IMR-90 (cell line): ENCODE results near the gene ATP5ME. TPM values are rescaled to one million over a fixed set of nuclear protein-coding genes. Genes with fewer than 3 reads are reported as not detected.

Experiments
- ATAC-seq: fragments of 200-7000 bp; cut with Tn5 transposase; 2 replicates; pipeline ENCODE4 v1.9.1; 2020; ENCODE audit warnings: low read depth, mild to moderate bottlenecking, moderate library complexity
- BruUV-seq: library from RNA; stranded (reverse); fragments of 400-500 nt; replicated peaks from 2 replicates; lab custom pipeline; 2021; lab: Mats Ljungman, UMichigan
- CTCF ChIA-PET: fragments of 300-600 bp; formaldehyde crosslinking; extraction: SDS; loops from one replicate; lab custom pipeline; 2021; ENCODE audit warnings: antibody characterized with exemption; lab: Yijun Ruan, JAX
- POLR2A ChIA-PET: fragments of 300-600 bp; sonication (Branson Sonifier 250); formaldehyde crosslinking; loops from one replicate; lab custom pipeline; 2022; ENCODE audit warnings: antibody characterized with exemption; ENCODE audit not compliant: unreplicated experiment; lab: Charles Lee
- DNase-seq: peaks from one replicate; pipeline ENCODE4 v3.0.0; 2013
- H2AFZ ChIP-seq: replicated peaks from 2 replicates; pipeline ENCODE3; 2013; ENCODE audit warnings: low read length, mild to moderate bottlenecking; ENCODE audit not compliant: poor library complexity
- H2AK5ac ChIP-seq: 2 replicates; pipeline ENCODE4 v1.6.1; 2013; ENCODE audit warnings: low read depth, low read length, inconsistent platforms
- H2AK9ac ChIP-seq: replicated peaks from 2 replicates; pipeline ENCODE3; 2013; ENCODE audit warnings: mild to moderate bottlenecking, low read depth, low read length, moderate library complexity; ENCODE audit not compliant: poor library complexity
- H2BK120ac ChIP-seq: 2 replicates; pipeline ENCODE4 v1.6.1; 2013; ENCODE audit warnings: low read depth, low read length, inconsistent platforms
- H2BK15ac ChIP-seq: 3 replicates; pipeline ENCODE4 v1.6.1; 2013; ENCODE audit warnings: low read depth, low read length, inconsistent platforms
- H2BK20ac ChIP-seq: 2 replicates; pipeline ENCODE4 v1.6.1; 2013; ENCODE audit warnings: low read depth, mild to moderate bottlenecking, inconsistent platforms, low read length, moderate library complexity
- H2BK5ac ChIP-seq: 2 replicates; pipeline ENCODE4 v1.6.1; 2013; ENCODE audit warnings: mild to moderate bottlenecking, low read depth, low read length, inconsistent platforms; ENCODE audit not compliant: poor library complexity, severe bottlenecking
- H3K14ac ChIP-seq: replicated peaks from 2 replicates; pipeline ENCODE4 v1.6.1; 2013; ENCODE audit warnings: low read depth, low read length, inconsistent platforms
- H3K18ac ChIP-seq: 2 replicates; pipeline ENCODE4 v1.6.1; 2013; ENCODE audit warnings: low read depth, low read length, control low read depth
- H3K23ac ChIP-seq: 2 replicates; pipeline ENCODE4 v1.6.1; 2013; ENCODE audit warnings: low read depth, low read length, inconsistent platforms
- H3K27ac ChIP-seq: 2 replicates; pipeline ENCODE4 v1.5.1; 2013; ENCODE audit warnings: mild to moderate bottlenecking, control low read depth, low read length; ENCODE audit not compliant: insufficient read depth
- H3K27me3 ChIP-seq: 2 replicates; pipeline ENCODE4 v1.6.1; 2013; ENCODE audit warnings: low read length; ENCODE audit not compliant: control insufficient read depth, insufficient read depth
- H3K36me3 ChIP-seq: 2 replicates; pipeline ENCODE4 v1.6.1; 2013; ENCODE audit warnings: low read length, mixed read lengths; ENCODE audit not compliant: control insufficient read depth, insufficient read depth
- H3K4ac ChIP-seq: 2 replicates; pipeline ENCODE4 v1.6.1; 2013; ENCODE audit warnings: low read depth, low read length, inconsistent platforms
- H3K4me1 ChIP-seq: 2 replicates; pipeline ENCODE4 v1.6.1; 2013; ENCODE audit warnings: low read length, mixed read lengths; ENCODE audit not compliant: control insufficient read depth, insufficient read depth
- H3K4me2 ChIP-seq: 2 replicates; pipeline ENCODE4 v1.6.1; 2013; ENCODE audit warnings: low read depth, mild to moderate bottlenecking, control low read depth, low read length, moderate library complexity
- H3K4me3 ChIP-seq: 2 replicates; pipeline ENCODE4 v1.5.1; 2013; ENCODE audit warnings: low read depth, mild to moderate bottlenecking, control low read depth, low read length, moderate library complexity; ENCODE audit not compliant: insufficient read depth
- H3K56ac ChIP-seq: 2 replicates; pipeline ENCODE4 v1.6.1; 2013; ENCODE audit warnings: low read length, inconsistent platforms; ENCODE audit not compliant: insufficient read depth; ENCODE audit errors: extremely low read depth
- H3K79me1 ChIP-seq, 2 experiments: 2 replicates each; pipeline ENCODE4 v1.6.1; 2013; ENCODE audit warnings: low read length in 2 of 2, inconsistent platforms in 1 of 2, low read depth in 1 of 2
- H3K9ac ChIP-seq: 2 replicates; pipeline ENCODE4 v1.6.1; 2013; ENCODE audit warnings: low read depth, low read length, control low read depth
- H3K9me1 ChIP-seq: 2 replicates; pipeline ENCODE4 v1.6.1; 2013; ENCODE audit warnings: low read length, inconsistent platforms; ENCODE audit not compliant: insufficient read depth
- H3K9me3 ChIP-seq: 2 replicates; pipeline ENCODE4 v1.6.1; 2013; ENCODE audit warnings: low read length; ENCODE audit not compliant: control insufficient read depth, insufficient read depth
- H4K20me1 ChIP-seq: 2 replicates; pipeline ENCODE4 v1.6.1; 2013; ENCODE audit warnings: low read length, inconsistent platforms; ENCODE audit not compliant: insufficient read depth
- H4K5ac ChIP-seq: 2 replicates; pipeline ENCODE4 v1.6.1; 2013; ENCODE audit warnings: mild to moderate bottlenecking, low read depth, low read length, control low read depth
- H4K8ac ChIP-seq, 2 experiments: 2 replicates each; pipeline ENCODE4 v1.6.1; 2013; ENCODE audit warnings: low read depth in 2 of 2, low read length in 2 of 2, control low read depth in 1 of 2, inconsistent platforms in 1 of 2
- H4K91ac ChIP-seq: 2 replicates; pipeline ENCODE4 v1.6.1; 2013; ENCODE audit warnings: low read depth, low read length, inconsistent platforms; ENCODE audit not compliant: insufficient read depth
- BHLHE40 ChIP-seq: fragments of 150-350 bp; IDR thresholded peaks from 2 replicates; pipeline ENCODE4 v1.6.1; 2016; ENCODE audit warnings: mild to moderate bottlenecking, low read depth, low read length
- CEBPB ChIP-seq: IDR thresholded peaks from 2 replicates; pipeline ENCODE4 v1.6.1; 2012; ENCODE audit warnings: low read depth, low read length, improper control_type of control experiment
- MAZ ChIP-seq: IDR thresholded peaks from 2 replicates; pipeline ENCODE4 v1.6.1; 2012; ENCODE audit warnings: low read depth, mild to moderate bottlenecking, low read length, improper control_type of control experiment, moderate library complexity, borderline replicate concordance
- SMC3 ChIP-seq: fragments of 150-350 bp; IDR thresholded peaks from 2 replicates; pipeline ENCODE4 v1.6.1; 2016; ENCODE audit warnings: low read depth, mild to moderate bottlenecking, antibody characterized with exemption, low read length, moderate library complexity
- WGBS, 2 experiments: methylation state at CpG; one replicate each; pipeline versions ENCODE4 v1.1.5 to v1.1.7; 2013; ENCODE audit warnings: missing lambda C conversion rate in 2 of 2; ENCODE audit not compliant: insufficient read length in 1 of 2; ENCODE audit errors: extremely low coverage in 2 of 2; 5-methylcytosine and 5-hydroxymethylcytosine counted together
- dilution Hi-C: fragments of 300-500 bp; cut with HindIII; formaldehyde crosslinking; loops from one replicate; pipeline ENCODE4 v1.14.3; 2018; ENCODE audit warnings: low sequenced_read_pairs; ENCODE audit not compliant: unreplicated experiment
- in situ Hi-C: fragments of 300-500 bp; cut with MboI; formaldehyde crosslinking; loops from 3 replicates; pipeline ENCODE4 v1.14.3; 2019; ENCODE audit warnings: low sequenced_read_pairs, inconsistent platforms, mixed read lengths
- intact Hi-C: fragments of 100-400 bp; cut with micrococcal nuclease; formaldehyde crosslinking; loops from 2 replicates; pipeline ENCODE4 v1.10.0; 2022
- polyA plus RNA-seq, 3 experiments: library from polyadenylated mRNA; depleted of rRNA; stranded (reverse); fragments of >200 nt; gene quantifications; 2 replicates each; pipeline ENCODE4 v1.2.3, GENCODE V29; 2012; ENCODE audit warnings: low replicate concordance in 1 of 3
- total RNA-seq: library from RNA; depleted of rRNA; stranded (reverse); fragments of >200 nt; gene quantifications from 2 replicates; pipeline ENCODE4 v1.2.3, GENCODE V29; 2012

Gene ATP5ME
- total and polyA plus RNA-seq, 2 of the 4 experiments (the other 2 are of a cell fraction) = 39.3 to 603 TPM

DNA sequence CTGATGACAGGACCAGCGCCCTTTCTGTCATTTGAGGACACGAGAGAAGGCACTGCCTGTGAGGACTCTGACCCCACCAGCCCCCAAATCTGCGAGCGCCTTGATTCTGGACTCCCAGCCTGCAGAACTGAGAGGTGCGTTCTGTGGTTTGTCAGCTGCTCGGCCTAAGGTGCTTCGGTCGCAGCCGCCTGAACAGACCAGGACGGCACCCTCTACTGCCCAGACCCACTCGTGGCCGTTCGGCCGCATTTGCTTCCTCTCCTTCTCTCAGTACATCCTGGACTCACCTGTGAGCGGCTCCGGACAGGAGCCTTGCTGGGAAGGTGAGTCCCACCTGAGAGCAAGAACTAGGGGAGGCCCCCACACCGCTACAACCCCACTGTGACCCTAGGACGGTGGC lies 40.0 kb upstream of the ATP5ME start:
- no peak for DNase-seq
- ATAC-seq = no peak
- H2BK120ac ChIP-seq = no peak overlapping the region

More for the DNA sequence above, 40.0 kb upstream of the ATP5ME start:
- Histone ChIP-seq H2AK5ac (no peak overlapping the region), H4K91ac (no peak overlapping the region), H4K5ac (no peak overlapping the region), H3K27ac (no peak overlapping the region), H2AK9ac (no peak overlapping the region), H3K9me1 (peaks cover 5% of the 10 kb centered on the region; the same call in 1 of the 2 replicates), H4K8ac (no peak overlapping the region), H3K4ac (no peak overlapping the region), H3K56ac (no peak overlapping the region), H2BK5ac (no peak overlapping the region), H3K9ac (no peak overlapping the region), H3K4me1 (no peaks in the 10 kb centered on the region), H2BK15ac (no peak overlapping the region), H3K18ac (no peak overlapping the region), H2AFZ (no peak overlapping the region), H3K14ac (no peak overlapping the region), H3K9me3 (no peaks in the 10 kb centered on the region), H3K27me3 (no peaks in the 10 kb centered on the region), H3K4me3 (no peak overlapping the region), H3K23ac (no peak overlapping the region), H3K4me2 (no peak overlapping the region), H2BK20ac (no peak overlapping the region), H3K79me1 (peaks cover 12 to 42% of the 10 kb centered on the region in 2 experiments; a peak in 3 of 4 replicates), H3K36me3 (peaks cover 15% of the 10 kb centered on the region), H4K20me1 (peaks cover 73% of the 10 kb centered on the region)
- no peak for TF ChIP-seq BHLHE40
- TF ChIP-seq MAZ = no peak
- TF ChIP-seq CEBPB = no peak
- no peak for TF ChIP-seq SMC3
- BruUV-seq = no TSS peak
- in situ Hi-C loops (no loop called here), intact Hi-C loops (no loop called here), dilution Hi-C loops (no loop called here)
- ChIA-PET CTCF (no interaction called here), POLR2A (interaction anchor here (0.6 kb wide), 1 partner anchor 23 kb away, joined by 4 read pairs; no protein-coding TSS in a partner anchor)
- WGBS, 2 experiments = 100% methylated on average over 2 of the region's 18 CpGs; no CpG with 5 or more reads in 1 of the 2 experiments
